Measurements from ENCODE around the gene MDH1B.
"Not testable (repeated sequence)": the region's sequence is repeated elsewhere in the genome, so short reads cannot be mapped to it uniquely, and the experiment has no call there.

The MDH1B gene

DNA sequence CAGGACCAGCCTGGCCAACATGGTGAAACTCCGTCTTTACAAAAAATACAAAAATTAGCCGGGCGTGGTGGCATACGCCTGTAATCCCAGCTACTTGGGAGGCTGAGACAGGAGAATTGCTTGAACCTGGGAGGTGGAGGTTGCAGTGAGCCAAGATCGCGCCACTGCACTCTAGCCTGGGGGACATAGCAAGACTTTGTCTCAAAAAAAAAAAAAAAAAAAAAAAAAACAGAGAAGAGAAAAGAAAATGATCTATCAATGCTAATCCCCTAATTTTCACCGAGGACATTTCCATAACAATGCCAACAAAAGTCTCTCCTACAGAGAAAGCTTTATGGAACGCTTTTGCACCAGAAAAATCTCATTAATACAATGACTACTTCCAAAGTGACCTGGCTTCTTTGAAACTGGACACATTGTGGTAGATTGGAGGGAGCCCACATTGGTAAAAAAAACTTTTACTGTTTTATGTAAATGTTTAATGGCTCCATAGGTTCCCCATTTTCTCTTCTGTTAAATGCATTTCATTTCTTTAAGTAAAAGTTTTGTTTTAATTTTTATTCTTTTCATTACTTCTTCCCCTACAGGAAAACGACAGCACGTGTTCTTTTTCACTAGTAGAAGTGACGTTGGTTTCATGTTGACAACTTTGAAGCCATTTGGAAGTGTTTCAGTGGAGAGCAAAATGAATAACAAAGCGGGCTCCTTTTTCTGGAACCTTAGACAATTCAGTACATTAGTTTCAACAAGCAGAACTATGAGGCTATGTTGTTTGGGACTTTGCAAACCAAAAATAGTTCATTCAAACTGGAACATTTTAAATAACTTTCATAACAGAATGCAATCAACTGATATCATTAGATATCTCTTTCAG is 1.2 kb upstream of the MDH1B start:
- no peak for DNase-seq

DNA sequence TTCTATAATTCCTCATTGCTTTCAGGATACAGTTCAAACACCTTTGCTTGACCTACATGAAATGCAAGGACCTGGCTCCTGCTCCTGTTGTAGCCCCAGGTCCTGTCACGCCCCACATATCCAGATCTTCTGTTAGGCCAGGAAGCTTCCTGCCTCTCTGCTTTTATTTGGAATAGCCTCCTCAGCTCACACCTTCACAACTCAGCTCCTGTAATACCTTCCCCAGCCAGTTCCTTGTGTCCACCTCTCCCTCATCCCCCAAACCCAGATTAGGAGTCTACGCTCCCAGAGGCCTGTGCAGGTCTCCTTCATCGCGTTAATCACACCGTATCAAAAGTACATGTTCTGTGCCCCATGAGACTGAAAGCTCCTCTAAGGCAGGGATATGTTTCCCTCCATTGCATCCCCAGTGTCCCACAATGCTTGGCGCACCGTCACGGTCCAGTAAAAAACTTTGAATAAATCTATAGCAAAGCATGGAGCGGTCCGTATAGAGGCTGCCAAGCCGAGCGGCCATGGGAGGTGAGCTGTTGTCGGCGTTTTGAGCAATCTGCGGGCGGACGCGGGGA is 371 bp downstream of the MDH1B start:
- DNase-seq: no peak

DNA sequence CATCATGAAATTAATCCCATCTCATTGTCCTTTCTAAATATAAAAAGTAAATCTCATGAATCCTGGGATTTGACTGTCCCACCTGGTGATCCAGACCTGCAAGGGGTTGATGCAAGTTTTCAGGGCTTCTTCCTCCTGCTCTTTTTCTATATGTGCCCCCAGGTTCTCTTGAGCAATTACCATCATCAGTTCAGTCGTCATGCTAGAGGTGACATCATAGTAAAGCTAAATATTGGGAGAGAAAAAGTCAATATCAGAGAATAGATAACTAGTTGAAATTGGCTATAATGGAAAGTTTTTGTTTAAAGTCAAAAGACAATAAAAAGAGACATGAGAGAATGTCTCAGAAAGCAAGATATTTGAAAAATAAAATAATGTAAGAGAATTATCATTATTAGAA is 8.3 kb downstream of the MDH1B start:
- DNase-seq: no peak

DNA sequence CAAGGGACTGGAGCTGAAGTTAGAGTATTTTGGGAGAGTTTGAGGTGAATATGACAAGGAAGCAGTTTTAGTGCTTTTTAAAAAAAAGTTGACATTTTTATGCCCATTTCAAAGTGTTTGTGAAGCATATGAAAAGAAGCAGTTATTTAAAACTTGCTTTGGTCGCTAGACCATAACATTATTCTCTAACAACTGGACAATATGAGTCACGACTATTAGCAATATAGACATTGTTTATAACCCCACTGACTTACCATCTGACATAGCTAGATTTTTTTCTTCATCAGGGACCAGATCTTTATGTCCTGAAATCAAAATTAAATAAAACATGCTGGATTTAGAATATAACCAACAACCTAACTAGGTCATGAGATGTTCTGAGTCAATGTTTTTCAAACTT is 24.3 kb downstream of the MDH1B start:
- DNase-seq: no peak

DNA sequence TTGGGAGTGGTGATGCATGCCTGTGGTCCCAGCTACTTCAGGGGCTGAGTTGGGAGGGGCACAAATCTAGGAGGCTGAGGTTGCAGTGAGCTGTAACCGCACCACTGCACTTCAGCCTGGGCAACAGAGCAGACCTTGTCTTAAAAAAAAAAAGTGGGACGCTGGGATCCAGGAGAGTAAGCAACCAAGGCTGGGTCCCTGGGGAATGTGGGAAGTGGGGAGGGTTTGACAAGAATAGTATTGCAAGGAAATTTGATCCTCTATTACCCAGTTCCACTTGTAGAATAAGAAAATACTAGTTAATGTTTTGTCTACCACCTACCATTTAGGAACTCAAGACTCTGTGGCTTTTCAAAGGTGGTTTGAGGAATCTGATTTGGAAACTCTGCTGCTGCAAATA is 25.9 kb downstream of the MDH1B start:
- no peak for DNase-seq

DNA sequence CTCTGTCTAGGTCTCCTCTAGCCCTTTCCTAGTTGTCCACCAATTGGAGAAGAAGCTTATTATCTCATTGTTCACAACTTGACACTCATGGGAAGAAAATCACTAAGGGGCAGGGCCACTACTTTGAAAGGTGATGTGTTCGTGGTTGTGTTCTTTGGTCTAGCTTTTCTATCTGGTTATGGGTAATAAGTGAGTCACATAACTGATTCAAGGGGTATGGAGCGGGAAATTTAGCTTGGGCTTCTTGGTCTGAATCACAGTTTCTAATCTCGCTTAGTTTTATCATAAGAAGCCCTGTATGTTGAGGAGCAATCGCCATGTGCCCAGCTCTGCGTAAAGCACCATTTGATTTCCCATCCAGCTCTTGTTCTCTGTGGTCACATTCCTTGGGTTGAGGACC is 28.2 kb downstream of the MDH1B start:
- DNase-seq: no peak

DNA sequence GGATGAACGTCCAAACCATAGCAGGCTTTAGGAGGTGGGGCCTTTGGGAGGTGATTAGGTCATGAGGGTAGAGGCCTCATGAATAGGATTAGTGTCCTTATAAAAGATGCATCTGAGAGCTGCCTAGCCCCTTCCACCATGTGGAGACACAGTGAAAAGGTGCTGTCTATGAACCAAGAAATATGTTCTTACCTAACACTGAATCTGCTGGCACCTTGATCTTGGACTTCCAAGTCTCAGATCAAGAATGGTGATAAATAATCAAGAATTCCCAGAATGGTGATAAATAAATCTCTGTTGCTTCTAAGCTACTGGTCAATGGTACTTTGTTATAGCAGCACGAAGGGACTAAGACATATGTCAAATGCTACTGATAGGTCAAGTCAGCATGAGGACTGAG is 31.8 kb downstream of the MDH1B start:
- DNase-seq: no peak

DNA sequence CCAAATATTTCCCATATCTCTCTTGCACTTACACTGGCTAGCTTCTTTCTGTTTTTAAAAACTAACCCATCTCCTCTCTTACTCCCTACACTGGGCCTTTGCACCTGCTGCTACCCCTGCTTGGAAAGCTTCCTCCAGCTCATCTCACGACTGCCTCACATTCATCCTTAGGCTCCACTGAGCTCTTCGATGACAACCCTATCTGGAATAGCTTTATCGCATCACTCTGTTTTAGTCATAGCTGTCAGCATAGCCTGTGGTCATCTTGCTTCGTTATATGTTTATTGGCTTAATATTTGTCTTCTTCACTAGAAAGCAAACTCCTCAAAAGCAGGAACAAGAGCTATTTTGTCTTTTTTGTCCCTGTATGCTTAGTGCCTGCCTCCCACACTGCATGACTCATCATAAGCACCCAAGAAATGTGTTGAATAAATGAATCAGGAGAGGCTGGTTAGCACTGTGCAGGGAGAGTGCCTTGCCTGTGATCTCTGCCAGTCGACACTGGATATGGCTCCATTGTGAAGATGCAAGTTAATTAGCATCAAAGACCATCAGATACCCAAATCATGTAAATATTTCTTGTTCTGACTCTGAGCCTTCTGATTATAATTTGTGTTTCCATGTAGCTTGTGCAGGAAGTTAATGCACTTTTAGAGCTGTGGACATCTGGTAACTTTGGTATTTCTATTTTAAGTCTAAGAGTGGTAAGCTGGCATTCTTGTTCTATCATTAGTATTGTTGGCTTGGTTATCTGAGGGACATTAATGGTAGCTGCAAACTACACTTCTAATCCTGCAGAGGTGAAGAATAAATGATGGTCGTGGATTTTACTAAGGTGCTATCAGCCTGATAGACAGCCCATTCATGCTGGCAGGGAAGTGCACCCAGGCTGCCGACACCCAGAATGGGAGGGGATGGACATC is 36.6 kb downstream of the MDH1B start:
- DNase-seq: no peak

DNA sequence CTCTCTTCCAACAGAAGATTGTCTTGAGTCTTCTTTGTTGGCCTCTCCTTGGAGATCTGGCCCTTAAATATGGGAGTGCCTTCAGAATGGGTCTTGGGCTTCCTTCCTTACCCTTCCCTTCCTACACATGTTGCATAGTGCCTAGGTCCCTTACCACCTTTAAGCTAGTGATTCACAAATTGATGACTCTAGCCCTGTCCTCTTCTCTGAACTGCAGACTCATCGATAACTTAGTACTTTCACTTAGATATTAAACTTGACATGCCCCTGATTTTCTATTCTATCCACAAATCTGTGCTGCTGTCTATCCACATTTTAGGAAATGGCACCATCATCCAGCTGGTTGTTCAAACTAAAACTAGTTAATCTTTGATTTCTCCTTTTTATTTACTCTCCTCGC is 37.8 kb downstream of the MDH1B start:
- no peak for DNase-seq

DNA sequence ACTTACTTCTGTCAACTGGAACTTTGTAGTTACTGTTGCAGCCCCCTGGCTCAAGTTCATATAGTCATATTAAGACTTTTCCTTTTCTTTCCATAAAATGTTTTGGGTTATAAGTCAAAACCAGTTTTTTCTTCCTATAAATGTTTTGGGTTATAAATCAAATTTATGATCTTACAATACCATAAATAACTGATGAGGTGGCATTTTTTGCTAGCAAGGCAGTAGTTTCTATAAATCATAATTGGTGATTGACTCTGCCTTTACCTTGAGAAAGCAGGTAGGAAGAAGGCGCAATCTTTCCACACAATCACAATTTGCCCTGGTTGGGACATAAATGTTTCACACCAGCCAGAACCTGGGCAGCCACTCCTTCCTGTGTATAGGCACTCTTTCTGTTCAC is 41.8 kb downstream of the MDH1B start:
- no peak for DNase-seq

DNA sequence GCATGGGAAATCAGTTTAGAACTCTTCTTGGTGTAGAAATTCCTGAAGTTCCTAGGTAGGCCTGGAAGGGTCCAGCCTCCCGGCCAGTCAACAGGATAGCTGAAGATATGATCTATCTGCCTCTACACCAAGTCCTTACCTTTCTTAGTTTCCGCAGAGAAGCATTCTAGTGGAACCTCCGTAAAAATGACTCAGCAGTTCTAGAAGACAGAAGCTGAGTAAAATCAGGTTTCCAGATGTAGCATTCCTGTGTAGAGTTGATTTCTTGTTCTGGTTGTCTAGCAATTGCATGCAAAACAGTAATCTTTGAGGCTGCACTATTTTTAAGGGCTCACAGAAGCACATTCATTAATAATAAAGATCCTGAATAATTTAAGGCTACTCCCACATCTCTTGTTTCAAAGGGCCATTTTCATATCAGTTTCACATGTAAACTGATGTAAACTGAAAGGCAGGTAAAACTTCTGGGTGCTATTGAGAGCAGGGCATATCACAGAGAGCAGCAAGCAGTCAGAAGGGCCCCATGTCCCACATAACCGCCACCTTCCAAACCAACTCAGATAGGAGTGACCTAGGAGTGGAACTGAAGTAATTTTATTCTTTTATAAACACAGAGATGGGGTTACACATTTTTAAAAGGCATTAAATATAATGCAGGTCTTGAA is 43.7 kb downstream of the MDH1B start:
- no peak for DNase-seq

DNA sequence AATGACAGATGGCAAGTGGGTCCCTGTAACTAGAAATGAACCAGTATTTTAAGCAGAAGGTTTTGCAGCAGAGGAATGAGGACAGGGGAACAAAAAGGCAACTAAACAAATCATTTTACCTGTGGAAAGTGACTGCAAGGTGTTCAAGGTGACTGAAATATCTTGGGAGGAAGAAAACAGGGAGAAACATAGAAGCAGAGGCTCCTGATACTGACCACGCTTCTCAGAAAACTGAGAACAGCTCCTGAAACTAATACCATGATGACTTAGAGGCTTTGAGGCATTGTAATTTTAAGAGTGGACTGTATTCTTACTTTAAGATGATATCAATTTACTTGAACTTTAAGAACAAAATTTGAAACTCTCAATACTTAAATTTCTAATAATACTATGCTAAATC is 46.8 kb downstream of the MDH1B start, which contains the start of gene DYTN:
Gene DYTN (minus strand): TSS at position 101 of the 400 bp plus-strand sequence. CDS start 117 bp downstream, outside the sequence.
- no peak for DNase-seq

DNA sequence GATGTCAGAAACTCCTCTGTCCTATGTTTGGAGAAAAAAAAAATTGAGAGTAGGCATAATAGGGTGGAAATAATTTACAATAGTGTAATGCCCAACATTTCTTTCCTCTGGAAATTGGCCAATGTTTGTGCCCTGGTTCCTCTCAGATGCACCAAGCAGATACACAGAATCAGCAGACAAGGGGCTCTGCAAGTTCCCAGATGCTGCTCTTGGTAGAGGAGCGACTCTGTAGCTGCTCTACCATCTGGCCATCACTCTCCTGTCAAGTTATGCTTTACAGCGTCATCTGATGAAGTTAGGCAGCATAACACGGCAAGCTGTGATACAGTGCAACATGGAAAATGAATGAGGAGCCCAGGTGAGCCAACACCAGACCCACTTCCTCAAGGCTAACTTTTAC is 48.5 kb downstream of the MDH1B start:
- DNase-seq: no peak

DNA sequence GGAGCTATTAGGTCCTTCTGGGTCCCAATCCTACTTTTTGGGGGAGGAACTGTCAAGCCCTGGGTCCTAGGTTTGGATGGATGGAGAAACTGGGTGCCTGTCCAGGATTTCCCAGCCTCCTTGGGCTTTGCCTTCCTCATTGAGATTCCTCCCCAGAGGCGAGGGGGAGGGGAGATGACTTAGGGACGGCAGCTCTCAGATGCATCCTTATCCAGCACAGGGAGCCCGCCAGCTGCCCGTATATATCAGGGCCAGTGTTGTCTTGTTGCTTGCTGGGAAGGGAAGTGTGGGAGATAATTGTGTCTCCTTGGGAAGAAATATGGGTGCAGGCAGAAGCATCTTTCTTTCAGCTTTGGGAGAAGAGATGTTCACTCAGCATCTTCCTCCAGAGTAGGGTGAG is 49.9 kb downstream of the MDH1B start:
- DNase-seq: not testable (repeated sequence)

DNA sequence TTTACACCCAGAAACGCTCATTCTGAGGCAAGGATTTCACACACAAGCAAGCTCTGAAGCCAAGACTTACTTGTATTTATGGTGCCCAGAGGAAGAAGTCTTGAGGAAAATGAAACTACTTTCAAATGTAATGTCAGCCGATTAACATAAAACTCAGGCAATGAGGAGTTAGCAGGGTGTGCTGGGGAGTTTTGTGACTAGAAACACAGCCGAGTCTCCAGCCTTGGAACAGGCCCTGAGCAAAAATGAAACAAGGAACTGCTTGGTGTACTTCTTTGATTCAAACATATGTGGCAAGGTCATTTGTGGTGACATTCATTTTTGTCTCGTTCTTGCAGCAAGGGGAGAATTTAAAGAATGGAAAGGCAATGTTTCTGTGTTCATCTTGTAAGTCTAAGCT is 51.4 kb downstream of the MDH1B start:
- DNase-seq: no peak

DNA sequence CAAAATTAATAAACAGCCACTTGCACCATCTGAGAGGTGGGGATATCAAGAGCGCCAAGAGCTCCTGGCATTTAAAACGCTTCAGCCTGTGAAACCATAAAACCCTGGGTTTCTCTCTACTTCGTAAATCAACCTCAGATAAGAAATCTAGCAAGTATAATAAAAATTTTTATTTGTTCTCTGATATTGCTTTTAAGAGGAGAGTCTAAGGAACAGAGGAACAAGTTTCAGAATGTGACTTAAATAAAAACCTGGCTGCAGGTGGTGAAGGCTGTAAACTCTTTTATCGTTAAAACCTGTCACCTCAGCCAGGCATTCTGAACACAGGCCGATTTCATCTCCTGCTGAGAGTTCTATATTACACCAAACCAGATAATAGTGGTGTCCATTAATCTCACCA is 56.8 kb downstream of the MDH1B start:
- DNase-seq: no peak

DNA sequence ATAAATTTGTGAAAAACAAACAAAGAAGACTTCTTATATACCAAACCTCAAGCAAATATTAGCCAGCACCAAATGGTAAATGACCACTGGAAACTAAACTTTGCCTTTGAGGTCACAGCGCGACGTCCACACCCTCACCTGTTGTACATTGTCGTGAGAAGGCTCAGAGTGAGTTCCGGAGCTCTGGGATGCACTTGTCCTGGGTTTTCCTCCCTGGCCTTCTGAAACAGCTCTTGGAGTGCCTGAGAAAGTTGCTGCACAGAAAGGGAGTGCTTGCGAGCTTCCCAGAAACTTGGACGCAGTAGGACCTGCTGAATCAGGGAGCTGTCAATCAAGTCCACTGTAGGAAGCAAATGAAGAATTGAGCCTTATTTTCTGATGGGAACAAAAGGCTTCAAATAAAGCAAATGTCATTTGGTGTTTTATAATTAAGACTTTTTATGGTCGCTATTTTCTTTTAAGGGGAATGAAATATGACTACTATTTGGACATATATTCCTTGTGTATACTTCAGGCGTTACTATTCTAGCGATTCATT is 57.9 kb downstream of the MDH1B start:
- no peak for DNase-seq

DNA sequence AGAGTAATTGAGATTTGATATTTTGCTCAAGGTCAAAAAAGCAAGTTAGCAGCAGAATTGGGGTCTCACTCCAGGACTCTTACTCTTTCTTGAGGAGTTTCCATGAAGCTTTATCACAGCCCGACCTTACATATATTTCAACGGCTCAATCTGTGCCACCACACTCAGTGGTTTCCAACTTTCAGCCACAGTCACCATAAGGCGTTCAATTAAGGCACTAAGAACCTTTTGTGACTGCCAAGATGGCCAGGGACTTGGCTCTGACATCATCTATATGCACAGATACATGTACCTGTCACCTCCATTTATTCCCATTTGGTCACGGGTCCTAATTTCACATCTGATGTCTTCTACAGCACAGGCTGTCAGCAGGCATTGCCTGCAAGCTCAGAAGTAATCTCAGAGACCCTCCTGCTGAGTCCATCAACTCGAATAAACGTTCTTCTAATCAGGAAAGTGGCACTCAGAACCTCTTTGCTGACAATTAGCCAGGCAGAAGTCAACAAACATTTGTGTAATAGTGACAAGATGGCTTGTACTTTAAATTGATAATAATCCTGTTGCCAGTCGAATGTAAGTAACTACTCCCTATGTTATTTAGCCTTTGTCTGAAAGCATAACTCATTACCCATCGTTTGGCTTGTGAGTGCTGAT is 63.0 kb downstream of the MDH1B start:
- DNase-seq: peak; percentile 75

DNA sequence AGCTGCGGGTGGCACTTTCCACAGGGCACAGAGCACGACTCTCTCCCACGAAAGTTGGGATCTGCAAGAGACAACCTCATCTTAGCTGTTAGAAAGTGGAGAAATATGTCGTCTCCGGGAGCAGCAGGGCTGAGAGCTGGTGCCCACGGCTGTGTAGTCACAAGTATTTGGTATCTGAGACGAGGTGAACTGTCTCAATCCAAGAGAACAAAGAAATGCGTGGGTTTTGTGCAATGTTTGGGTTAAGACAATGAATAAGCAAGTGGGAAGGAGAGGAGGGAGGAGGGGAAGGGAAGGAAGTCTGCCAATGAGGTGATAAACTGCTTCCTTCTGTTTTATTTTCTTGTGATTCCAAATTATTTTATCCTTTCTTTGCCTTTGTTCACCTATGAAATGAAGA is 65.0 kb downstream of the MDH1B start:
- DNase-seq: no peak

DNA sequence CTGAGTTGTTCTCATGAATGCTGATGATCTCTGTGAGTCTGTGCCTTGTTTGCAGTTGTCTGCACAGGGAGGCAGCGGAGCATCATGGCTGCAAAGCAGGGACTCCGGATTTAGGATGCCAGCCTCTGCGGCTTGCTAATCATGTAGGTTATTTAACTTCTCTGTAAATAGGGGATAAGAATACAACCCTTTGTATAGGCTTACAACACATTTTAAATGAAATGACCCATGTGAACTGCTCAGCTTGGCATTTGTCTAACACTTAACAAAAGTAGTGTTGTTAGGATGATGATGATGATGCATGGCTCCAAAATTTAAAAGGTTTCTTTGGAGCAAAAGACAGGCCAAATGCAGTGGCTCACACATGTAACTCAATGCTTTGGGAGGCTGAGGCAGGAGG is 66.3 kb downstream of the MDH1B start:
- DNase-seq: no peak

DNA sequence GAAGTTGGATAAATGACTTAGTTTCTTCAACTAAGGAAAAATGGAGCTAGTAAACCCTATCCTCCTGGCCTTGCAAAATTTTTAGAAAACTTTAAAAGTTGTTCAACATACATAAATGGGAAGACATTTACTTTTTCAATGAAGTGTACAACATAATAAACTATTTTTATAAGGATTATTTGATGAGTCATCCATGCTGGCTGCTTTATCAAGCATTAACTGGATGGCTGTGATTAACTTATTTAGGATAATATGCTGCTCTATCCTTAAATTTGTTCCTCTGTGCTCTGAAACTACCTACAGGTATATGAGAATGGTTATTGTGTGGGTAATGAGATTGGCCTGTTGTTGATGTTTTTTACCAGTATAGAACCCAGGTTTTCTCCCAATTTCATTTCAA is 68.2 kb downstream of the MDH1B start:
- no peak for DNase-seq

Measured in NCI-H748 treated with DMSO at 0.1 percent for 48 hours (cell line).